ENCODE results near the gene MTCP1.

MTCP1 gene, protein sequence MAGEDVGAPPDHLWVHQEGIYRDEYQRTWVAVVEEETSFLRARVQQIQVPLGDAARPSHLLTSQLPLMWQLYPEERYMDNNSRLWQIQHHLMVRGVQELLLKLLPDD

DNA sequence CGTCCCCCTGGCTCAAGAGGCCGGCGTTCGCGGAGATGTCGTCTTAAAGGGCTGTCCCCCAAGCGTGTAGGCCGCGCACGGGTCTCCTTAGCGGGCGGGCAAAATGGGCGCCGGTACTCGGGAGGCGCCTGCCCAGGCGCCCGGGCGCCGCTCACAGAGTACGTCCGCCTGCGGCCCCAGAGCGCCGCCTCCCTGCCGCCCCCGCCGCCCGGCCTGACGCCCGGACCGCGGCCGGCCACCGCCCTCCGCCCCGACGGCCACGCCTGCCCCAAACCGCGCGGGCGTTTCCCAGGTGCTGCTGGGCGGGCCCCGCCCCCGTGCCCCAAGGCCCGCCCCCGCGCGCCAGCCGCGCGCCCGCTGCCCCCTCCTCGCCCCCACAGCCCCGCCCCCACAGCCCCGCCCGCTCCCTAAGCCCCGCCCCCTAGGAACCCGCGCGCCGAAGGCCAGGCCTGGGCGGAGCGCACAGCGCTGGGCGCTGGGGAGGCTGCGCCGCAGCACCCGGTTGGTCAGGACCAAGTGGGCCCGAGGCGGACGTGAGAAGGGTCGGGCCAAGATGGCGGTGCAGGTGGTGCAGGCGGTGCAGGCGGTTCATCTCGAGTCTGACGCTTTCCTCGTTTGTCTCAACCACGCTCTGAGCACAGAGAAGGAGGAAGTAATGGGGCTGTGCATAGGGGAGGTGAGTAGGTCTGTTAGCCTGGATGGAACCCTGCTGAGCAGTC is at the start of gene MTCP1, which contains the start of the genes BRCC3 and CMC4:
Gene MTCP1 (minus strand): TSS at position 162 of the 719 bp plus-strand sequence. CDS start 5,126 bp downstream, outside the sequence.
Gene BRCC3 (plus strand): TSS at position 534 of the 719 bp plus-strand sequence. CDS start 20 bp downstream, at position 554.
Gene CMC4 (minus strand): TSS at position 162 of the 719 bp plus-strand sequence. CDS start 7,113 bp downstream, outside the sequence.
- DNase-seq (ENCODE audit: low read depth in 2 of 3, low spot score in 2 of 3): peak; percentile 37 to 63 (median 45)

DNA sequence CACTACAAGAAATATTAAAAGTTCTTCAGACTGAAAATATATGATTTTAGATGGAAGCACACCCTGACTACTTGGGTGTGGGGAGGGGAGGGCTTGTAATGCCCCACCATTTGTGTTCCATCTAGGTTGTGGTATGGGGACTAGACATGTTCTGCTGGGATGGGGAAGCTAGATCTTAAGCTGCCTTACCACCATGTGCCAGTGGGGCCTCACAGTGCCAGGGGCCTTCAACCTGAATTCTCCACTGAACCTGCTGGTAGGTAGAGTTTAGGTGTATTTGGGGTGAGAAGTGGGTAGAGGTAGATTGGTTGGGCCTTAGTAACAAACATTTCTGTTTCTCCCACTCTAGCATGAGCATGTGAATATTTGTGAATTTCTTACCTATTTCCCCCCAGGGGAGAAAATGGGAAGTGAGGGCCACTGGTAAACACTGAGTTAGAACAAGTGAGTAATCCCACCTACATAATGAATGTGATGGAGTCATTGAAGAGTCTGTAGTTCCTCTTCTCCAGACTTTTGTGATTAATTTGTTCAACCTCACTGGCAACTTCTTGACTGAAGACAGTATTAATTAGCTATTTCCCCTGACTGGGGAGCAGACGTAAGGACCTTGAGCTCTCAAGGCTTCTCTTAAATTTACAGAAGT is 44.4 kb upstream of the MTCP1 start:
- no peak for DNase-seq (ENCODE audit: low read depth in 2 of 3, low spot score in 2 of 3)

DNA sequence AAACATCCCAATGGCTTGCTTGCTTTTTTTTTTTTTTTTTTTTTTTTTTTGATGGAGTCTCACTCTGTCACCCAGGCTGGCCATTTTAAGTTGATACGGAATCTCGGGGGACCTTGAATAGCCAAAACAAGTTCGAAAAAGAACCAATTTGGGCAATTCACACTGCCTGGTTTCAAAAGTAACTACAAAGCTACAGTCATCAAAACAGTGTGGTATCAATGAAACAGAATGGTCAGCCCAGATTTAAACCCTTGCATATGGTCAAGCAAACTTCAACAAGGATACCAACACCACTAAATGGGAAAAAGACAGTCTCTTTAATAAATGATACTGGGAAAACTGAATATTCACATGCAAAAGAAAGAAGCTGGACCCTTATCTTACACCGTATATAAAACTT is 42.2 kb upstream of the MTCP1 start:
- DNase-seq (ENCODE audit: low read depth in 2 of 3, low spot score in 2 of 3): no peak

DNA sequence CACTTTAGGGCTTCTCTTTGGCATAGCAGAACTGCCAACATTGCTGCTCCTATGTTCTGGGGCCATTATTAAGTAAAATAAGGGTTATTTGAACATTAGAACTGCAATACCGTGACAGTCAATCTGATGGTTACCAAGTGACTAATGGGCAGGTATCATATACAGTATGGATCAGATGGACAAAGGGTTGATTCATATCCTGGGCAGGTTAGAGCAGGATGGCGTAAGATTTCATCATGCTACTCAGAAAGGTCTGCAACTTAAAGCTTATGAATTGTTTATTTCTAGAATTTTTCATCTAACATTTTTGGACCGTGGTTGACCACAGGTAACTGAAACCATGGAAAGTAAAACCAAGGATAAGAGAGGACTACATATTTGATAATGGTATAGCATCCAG is 41.2 kb upstream of the MTCP1 start:
- DNase-seq (ENCODE audit: low read depth in 2 of 3, low spot score in 2 of 3): no peak

DNA sequence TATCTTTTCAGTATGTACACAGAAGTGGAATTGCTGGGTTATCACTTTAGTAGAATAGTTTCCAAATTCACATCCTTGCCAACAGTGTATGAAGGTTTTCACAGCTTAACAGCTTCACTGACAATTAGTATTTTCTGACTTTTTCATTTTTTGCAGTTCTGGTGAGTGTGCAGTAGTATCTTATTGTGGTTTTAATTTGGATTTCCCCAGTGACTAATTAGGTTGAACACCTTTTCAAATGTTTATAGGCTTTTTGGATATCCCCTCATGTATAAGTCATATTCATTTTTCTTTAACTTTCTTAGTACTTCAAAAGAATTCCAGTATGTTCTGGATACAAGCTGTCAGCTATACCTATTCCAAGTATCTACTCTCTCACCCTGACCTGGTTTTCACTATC is 37.5 kb upstream of the MTCP1 start:
- no peak for DNase-seq (ENCODE audit: low read depth in 2 of 3, low spot score in 2 of 3)

DNA sequence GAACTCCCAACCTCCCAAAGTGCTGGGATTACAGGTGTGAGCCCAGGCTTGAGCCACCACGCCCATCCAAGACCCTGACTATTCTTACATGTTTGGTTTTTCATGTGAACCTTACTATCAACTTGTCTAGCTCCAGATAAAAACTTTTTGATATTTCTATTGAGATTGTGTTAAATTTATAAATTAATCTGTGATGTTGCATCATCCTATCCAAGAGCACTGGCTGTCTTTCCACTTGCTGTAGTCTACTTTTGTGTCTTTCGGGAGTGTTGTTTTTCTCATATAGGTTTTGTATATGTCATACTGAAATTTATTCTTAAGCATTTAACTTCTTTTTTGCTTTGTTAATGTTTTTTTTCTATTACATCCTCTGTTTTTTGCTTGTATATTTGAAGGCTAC is 35.0 kb upstream of the MTCP1 start:
- no peak for DNase-seq (ENCODE audit: low read depth in 2 of 3, low spot score in 2 of 3)

DNA sequence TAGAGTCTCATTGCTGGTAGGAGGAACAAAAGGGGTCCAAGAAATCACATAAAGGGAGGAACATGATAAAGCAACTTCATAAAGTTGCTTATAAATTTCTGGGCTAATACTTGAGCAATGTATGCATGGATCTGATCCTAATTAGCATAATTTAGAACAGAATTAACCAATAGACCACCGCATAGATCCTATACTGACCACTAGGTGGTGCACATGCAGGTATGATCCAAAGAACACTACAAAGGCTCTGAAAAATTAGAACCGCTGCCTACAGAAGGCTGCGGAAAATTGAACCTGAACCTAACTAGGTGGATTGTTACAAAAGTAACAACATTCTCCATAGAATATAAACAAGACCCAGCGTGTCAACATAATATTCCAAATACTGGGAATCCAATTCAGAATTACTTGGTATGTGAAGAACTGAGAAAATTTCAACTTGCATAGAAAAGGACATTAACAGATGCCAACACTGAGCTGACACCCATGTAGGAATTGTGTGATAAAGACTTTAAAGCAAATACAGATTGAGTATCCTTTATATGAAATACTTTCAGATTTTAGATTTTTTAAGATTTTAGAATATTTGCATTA is 23.6 kb upstream of the MTCP1 start:
- no peak for DNase-seq (ENCODE audit: low read depth in 2 of 3, low spot score in 2 of 3)

DNA sequence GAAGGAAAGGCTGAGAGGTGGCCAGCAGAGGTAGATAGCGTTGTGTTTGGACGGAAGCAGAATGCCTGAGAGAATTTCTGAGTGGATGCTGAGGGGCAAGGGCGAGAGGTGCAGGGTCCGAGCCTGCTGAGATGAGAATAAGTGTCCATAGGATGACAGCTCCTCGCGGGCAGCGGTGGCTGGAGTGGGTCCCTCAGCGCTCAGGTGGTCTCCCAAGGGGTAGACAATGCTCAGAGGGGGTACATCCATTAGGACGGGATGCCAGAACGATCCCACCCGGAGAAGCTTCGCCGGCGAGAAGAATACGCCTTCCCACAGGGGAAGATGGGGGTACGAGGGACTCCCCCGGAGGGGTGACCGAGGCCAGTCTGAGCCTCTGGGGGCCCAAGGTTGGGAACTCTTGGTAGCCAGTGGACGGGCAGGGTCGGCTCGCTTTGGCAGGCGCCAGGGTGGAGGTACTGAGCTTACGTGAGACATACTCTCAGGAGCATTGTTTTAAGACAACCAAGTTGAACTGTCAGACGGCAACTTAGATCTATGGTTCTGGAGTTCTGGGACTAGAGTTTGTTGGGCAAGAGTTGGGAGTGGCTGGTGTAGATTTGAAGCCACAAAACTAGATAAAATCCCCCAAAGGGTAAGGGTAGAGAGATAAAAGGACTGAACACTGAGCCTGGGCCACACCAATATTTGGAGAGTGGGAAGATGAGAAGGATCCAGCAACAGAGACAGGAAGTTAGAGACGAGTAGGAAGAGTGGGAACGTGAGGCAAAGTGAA is 16.2 kb upstream of the MTCP1 start:
- no peak for DNase-seq (ENCODE audit: low read depth in 2 of 3, low spot score in 2 of 3)

DNA sequence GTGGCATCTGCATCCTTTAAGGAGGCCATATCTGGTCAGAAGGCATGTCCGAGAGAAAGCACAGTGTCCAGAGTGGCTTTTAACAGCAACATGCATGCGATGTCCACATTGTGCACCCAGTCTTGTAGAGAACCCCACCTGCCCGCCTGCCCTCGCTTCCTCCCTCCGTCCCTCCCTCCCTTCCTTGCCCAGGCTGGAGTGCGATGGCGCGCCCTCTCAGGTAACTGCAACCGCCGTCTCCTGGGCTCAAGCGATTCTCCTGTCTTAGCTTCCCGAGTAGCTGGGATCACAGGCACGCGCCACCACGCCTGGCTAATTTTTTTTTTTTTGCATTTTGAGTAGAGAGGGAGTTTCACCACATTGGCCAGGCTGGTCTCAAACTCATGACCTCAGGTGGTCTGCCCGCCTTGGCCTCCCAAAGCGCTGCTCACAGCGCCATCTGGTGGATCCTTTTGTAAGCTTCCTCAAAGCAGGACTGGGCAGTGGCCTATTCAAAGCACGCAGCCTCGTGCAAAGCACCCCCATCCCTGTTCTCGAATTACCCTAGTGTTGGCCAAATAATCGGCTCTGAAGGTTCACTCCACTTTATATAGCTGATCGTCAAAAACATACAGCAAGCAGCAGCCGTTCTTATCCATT is 15.4 kb upstream of the MTCP1 start:
- no peak for DNase-seq (ENCODE audit: low read depth in 2 of 3, low spot score in 2 of 3)

DNA sequence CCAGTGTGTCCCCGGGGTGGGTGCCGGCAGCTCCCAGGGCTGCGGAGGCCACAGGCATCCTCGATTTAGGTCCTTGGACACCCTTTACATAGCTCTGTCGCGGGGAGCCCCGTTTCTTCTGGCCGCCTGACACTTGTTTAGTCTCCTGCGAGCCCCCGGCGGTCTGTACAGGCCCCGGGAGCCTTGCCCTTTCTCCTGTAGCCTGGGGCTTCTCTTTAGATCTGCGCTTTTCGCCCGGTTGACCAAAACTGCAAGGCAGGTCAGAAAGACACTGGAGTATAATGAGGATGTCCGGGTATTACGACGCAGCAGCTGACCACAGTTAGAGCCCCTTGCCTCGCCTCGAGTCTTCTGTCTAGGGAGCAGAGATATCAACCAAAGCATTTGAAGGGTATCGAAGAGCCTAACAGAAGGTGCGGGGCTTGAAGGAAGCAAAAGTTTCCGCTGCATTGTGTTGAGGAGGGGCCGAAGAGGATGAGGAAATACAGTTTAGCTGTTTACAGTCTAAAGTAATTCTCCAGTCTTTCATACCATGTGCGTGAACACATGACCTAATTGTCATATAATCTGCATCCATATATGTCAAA is 851 bp upstream of the MTCP1 start:
- DNase-seq (ENCODE audit: low read depth in 2 of 3, low spot score in 2 of 3): no peak

DNA sequence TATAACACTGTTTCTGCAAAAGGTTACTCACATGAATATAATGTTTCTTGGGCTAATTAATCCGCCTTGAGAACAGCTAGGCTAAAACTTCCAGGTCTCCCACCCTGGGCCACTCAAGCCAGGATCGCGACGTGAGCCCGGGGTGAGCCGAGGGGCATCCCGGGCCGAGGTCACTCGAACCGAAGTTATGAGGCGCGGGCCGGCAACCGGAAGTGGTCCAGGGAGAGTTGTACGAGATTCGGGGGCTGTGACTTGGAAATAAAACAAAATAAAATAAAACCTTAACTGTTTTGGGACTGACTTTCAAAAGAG is 317 bp downstream of the MTCP1 start:
- peak in 1 of 3 experiments; percentile 3 for DNase-seq (ENCODE audit: low read depth in 2 of 3, low spot score in 2 of 3)

DNA sequence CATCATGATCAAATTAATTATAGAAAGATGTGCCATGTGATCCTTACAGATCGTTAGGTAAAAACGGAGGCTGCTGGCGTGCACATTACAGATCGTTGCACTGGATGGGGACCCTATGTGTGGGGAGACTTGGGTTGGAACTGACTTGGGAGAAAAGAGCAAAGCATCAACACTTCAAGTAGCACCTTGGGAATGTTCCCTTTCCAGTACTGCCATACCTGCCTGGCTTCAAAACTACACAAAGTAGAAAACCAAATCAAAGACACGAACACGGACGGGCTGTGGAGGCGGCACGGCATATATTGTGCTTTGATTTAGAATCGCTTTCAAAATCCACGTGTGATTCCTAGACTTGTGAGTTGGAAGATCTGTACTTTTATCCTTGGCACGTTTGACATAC is 898 bp downstream of the MTCP1 start:
- DNase-seq (ENCODE audit: low read depth in 2 of 3, low spot score in 2 of 3): no peak

DNA sequence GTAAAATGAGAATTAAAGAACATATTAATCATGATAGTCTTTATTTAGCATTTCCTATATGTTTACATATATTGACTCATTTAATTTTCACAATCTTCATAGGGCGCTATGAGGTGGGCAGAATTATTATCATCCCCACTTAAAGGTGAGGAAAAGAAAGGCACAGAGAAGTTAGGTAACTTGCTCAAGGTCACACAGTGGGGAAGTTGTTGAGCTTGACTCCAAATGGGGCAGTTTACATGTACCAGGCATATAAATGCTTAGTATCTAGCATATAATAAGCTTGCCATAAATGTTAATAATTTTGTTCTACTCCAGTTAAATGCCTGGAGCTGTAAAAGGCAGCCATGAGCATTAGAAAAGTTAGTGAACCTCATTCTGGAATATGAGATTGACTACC is 1.5 kb downstream of the MTCP1 start:
- DNase-seq (ENCODE audit: low read depth in 2 of 3, low spot score in 2 of 3): no peak

DNA sequence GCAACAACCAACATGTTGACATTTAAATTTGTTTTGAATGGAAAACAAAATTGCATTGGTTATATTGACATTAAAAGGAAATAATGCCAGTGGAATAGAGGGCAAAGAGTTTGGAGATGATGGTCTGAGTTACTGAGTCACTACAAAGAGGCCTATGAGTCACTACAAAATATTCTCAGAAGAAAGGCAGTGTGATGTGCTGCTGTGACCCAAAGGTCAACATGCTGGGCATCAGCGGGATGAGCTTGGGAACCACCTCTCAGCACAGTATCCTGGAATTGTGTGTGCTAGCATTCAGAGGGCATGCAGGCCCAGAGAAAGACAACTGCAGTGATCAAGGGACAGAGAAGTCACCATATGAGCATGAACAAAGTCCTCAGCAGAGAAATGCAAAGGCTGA is 2.8 kb downstream of the MTCP1 start:
- no peak for DNase-seq (ENCODE audit: low read depth in 2 of 3, low spot score in 2 of 3)

DNA sequence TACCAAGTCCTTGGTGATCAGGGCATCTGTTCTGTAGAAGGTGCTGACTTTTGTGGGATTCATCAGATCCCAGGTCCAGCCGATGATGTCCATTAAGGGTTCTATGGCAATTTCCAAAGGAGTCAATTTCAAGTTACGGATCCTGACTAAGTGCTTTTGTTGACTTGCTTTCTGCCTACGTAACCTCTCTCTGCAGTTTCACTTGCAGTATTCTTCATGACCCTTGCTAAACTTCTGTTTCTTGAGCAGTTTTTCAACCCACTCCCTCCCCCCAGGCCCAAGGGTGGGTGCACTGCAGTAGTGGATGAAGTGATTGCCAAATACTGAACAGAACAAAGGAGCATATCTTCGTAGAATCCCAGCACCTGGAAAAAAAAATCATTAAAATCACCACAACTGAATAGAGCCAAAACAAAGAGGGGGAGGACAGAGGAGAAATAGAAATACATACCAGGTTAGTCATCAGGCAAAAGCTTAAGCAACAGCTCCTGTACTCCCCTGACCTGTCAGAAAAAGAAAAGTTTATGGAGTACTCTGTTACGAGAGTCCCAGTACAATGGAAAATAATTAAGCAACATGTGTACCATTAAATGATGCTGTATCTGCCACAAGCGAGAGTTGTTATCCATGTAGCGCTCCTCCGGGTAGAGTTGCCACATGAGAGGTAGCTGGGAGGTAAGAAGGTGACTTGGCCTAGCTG is 5.8 kb downstream of the MTCP1 start:
- no peak for DNase-seq (ENCODE audit: low read depth in 2 of 3, low spot score in 2 of 3)

DNA sequence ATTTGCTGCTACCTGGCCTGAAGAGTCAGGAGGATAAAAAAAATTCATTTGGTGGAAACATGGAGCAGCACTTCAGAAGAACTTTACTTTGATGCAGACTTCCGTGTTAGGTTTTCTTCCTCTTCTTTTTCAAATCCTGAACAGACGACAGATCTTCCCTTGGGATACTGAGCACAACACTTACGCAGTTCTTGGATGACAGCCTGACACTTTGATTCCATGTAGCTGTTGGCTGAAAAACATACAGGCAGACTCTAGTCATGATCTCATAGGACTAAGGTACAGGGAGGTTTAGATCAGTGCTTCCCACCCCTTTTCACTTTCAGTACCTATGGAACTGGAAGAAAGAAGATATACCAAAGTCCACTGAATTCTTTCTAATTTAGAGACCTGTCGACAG is 9.2 kb downstream of the MTCP1 start:
- DNase-seq (ENCODE audit: low read depth in 2 of 3, low spot score in 2 of 3): no peak

DNA sequence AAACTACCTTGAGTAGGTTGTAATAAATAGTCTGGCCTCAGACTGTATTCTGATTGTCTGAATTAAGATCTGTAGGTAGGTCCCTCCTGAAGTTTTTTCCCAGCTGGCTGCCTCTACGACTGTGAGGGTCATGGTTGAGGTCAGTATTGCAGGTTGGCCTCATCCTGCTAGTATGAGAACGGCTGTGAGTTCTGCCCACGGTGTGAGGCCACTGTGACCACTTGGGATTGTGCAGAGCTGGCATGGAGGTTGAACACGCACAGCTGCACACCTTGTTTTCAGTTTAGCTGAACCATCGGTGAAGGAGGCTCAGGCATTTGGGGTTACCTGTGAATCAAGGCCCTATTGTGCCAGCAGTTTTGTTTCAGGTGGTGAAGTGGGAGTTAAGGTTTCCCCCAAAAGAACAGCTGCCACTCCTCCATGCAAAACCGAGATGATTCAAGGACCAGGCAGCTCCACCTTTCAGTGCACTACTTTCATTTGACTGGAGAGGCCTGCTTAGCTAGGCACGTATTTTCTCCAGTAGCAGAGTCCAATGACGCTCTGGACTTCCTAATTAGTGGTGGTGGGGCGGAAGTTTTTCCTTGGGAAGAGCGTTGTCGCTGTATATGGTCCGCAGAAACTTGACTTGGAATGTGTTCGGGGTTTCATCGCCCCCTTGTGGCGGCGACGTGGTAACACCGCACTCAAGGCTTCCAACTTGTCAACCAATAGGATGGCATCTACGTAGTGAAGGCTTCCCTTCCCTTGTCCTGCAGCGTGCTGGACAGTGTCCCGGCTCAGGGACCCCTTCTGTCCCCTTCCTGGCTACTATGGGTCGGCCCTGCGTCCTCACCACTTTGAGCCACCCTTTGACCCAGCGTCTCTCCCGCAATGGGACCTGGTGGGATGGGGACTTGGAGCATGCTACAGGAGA is 13.8 kb downstream of the MTCP1 start:
- no peak for DNase-seq (ENCODE audit: low read depth in 2 of 3, low spot score in 2 of 3)

DNA sequence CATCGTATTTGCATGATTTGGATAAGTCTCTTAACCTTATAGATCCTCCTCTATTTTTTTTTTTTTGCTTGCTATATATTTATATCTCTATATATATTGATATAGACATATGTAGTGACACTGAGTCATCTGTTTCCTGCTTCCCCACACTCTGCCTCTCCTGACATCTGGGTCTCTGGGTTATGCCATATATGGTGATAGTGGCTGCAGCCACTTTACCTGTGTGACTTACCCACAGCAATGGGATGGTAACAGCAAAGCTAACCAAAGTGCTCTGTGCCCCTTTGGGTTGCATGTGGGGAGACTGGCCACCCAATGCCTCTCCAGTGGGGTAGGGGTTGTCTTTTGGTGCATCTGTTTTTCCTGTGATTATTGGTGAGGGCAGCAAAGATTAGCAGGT is 14.5 kb downstream of the MTCP1 start:
- no peak for DNase-seq (ENCODE audit: low read depth in 2 of 3, low spot score in 2 of 3)

DNA sequence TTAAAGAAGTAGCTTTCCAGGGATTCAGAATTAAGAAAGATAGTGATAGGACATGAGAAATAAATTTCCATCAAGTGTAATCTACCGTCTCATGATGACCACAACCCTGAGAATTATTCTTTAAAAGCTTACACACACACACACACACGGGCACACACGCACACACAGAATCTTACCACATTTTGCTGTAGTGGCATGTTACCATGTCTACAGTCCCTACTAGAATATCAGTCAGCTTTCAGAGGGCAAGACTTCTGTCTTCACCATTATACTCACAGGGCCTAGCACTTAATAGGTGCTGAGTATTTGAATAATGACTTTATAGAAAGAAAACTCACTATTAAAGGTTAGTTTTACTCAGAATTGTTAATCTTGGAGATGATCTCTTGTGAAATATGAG is 15.4 kb downstream of the MTCP1 start:
- DNase-seq (ENCODE audit: low read depth in 2 of 3, low spot score in 2 of 3): no peak

All from activated CD8-positive, alpha-beta memory T cell treated with anti-CD3 and anti-CD28 coated beads for 48 hours (primary cell).